ENCODE data around the gene LCTL. TPM values are rescaled to one million over a fixed set of nuclear protein-coding genes. Genes with fewer than 3 reads are reported as not detected.

LCTL gene
- total and polyA plus RNA-seq, 2 of the 8 experiments (the other 6 are each of a cell fraction or from before 2014, with no cell fraction given): 5.5 to 6.2 TPM

DNA sequence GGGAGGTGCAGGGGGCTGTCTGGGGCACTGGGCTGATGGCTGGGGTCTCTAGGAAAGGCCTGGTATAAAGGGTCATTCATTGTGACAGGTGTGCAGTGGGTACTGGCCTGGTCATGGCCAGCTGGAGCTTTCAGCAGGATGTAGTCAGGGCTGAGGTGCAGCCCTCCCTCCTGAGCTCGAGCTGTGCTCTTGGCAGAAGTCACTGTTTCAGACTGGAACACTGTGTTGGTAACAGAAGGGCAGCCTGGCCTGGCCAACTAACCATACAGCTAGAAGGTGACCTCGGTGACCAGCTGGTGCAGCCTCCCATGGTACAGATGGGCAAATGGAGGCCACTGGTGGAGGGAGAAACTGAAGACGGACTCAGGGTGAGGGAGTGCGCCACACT is 34.4 kb upstream of the LCTL start:
- H2BK20ac ChIP-seq (ENCODE audit: low read length): no peak overlapping the region
- H3K4me3 ChIP-seq (ENCODE audit: extremely low read depth in 1 of 4, insufficient read depth in 2 of 4, low read depth in 3 of 4, low read length in 4 of 4): no peak overlapping the region
- ChIA-PET POLR2A (ENCODE audit: partially characterized antibody) (interaction anchor here (0.9 kb wide), 1 partner anchor 171 kb away, joined by 3 read pairs; no protein-coding TSS in a partner anchor), CTCF (ENCODE audit: partially characterized antibody) (interaction anchor here (0.6 to 4.4 kb wide), 16 partner anchors 11 to 263 kb away, joined by 3 to 24 read pairs (median 5); no protein-coding TSS in a partner anchor)
- 90% methylated on average over 4 of the region's 4 CpGs; no CpG with 5 or more reads in 1 of the 2 experiments for WGBS, 2 experiments (ENCODE audit: extremely low coverage in 1 of 2, insufficient coverage in 1 of 2, insufficient read length in 1 of 2, insufficient replicate concordance in 2 of 2, low coverage in 1 of 2, low lambda C conversion rate in 2 of 2, missing lambda C conversion rate in 1 of 2)
- H2BK5ac ChIP-seq (ENCODE audit: low read depth, low read length): no peak overlapping the region
- H3K18ac ChIP-seq (ENCODE audit: extremely low read depth, low read length): no peak overlapping the region
- no peaks in the 10 kb centered on the region for H3K9me3 ChIP-seq (ENCODE audit: insufficient read depth in 2 of 2, low read depth in 1 of 2, low read length in 1 of 2)
- H3K4me2 ChIP-seq (ENCODE audit: insufficient read depth in 1 of 2, low read depth in 2 of 2, low read length in 2 of 2): no peak overlapping the region
- H3K23me2 ChIP-seq (ENCODE audit: low read depth, low read length): no peaks in the 10 kb centered on the region; the same call in 1 of the 2 replicates
- H3K4me1 ChIP-seq (replicated peaks in 1 of 4; ENCODE audit: control insufficient read depth in 3 of 4, insufficient read depth in 4 of 4, low read length in 3 of 4): no peaks in the 10 kb centered on the region
- H3K79me1 ChIP-seq (ENCODE audit: low read depth, low read length): no peaks in the 10 kb centered on the region
- no peak overlapping the region for H4K91ac ChIP-seq (replicated peaks; ENCODE audit: insufficient read length, low read length)
- FAIRE-seq (no peak), DNase-seq (ENCODE audit: low read depth in 1 of 2, low spot score in 2 of 2) (no peak)
- H3K4ac ChIP-seq (replicated peaks; ENCODE audit: insufficient read length, low read depth, low read length): no peak overlapping the region
- no peak overlapping the region for H3K56ac ChIP-seq (replicated peaks; ENCODE audit: insufficient read length, low read depth, low read length)
- H3K79me2 ChIP-seq (ENCODE audit: control insufficient read depth in 1 of 2, insufficient read depth in 2 of 2, low read length in 2 of 2): no peaks in the 10 kb centered on the region
- no peak overlapping the region for H2AK5ac ChIP-seq (ENCODE audit: low read depth, low read length)
- no peak overlapping the region for H2BK12ac ChIP-seq (ENCODE audit: low read depth, low read length)
- no peak overlapping the region for H2AFZ ChIP-seq (ENCODE audit: low read length)
- no peak overlapping the region for H3K23ac ChIP-seq (ENCODE audit: insufficient read length)
- no peak overlapping the region for H4K5ac ChIP-seq (ENCODE audit: insufficient read length, low read depth, low read length)
- no peak overlapping the region for H3K9ac ChIP-seq (replicated peaks in 1 of 4; ENCODE audit: extremely low read depth in 1 of 4, low read depth in 3 of 4, low read length in 3 of 4)
- no peak overlapping the region for H2BK120ac ChIP-seq (replicated peaks; ENCODE audit: low read depth, low read length)
- H3K27ac ChIP-seq (ENCODE audit: low read depth, low read length): no peak overlapping the region
- no peak overlapping the region for H2BK15ac ChIP-seq (ENCODE audit: low read length)
- no peak overlapping the region for H4K8ac ChIP-seq (ENCODE audit: extremely low read depth, insufficient read depth, low read length)
- no peaks in the 10 kb centered on the region for H3K36me3 ChIP-seq (ENCODE audit: control insufficient read depth in 2 of 4, insufficient read depth in 4 of 4, low read length in 3 of 4)
- no peak overlapping the region for H3K14ac ChIP-seq (ENCODE audit: insufficient read length)
- H4K20me1 ChIP-seq (replicated peaks in 1 of 2; ENCODE audit: control insufficient read depth in 1 of 2, insufficient read depth in 2 of 2, low read length in 2 of 2): no peaks in the 10 kb centered on the region
- no peaks in the 10 kb centered on the region for H3K27me3 ChIP-seq (replicated peaks in 1 of 4; ENCODE audit: control insufficient read depth in 3 of 4, extremely low read depth in 1 of 4, insufficient read depth in 3 of 4, low read length in 3 of 4)
- TF ChIP-seq POU5F1 (IDR thresholded peaks at IDR 0.05; ENCODE audit: low read depth, low read length) (no peak), EGR1 (IDR thresholded peaks at IDR 0.05; ENCODE audit: borderline replicate concordance, low read depth, low read length) (no peak), RBBP5 (IDR thresholded peaks at IDR 0.05; ENCODE audit: borderline replicate concordance, low read depth, low read length) (no peak), ZNF274 (IDR thresholded peaks at IDR 0.05; ENCODE audit: borderline replicate concordance, extremely low read depth, low read length) (no peak), SIRT6 (IDR thresholded peaks at IDR 0.05; ENCODE audit: low read length) (no peak)

Measured in H1 (cell line).